HepG2 (cell line): ENCODE results near the gene KIF21B.

Experiments
- HDAC1 ChIP-seq: sonication (generic); formaldehyde crosslinking; IDR thresholded peaks from 2 replicates; pipeline ENCODE4 v1.5.1; 2020; ENCODE audit warnings: mild to moderate bottlenecking, missing genetic modification reagents
- KAT8 ChIP-seq: IDR thresholded peaks from 2 replicates; pipeline ENCODE4 v1.6.1; 2016; ENCODE audit warnings: missing genetic modification reagents, missing compliant biosample characterization
- PAF1 ChIP-seq: IDR thresholded peaks from 2 replicates; pipeline ENCODE4 v1.6.1; 2016; ENCODE audit warnings: missing genetic modification reagents, missing compliant biosample characterization

- TF ChIP-seq KAT8 (CRISPR knock-in tag) (no peak), PAF1 (CRISPR knock-in tag) (no peak), HDAC1 (no peak)
Measured at GRCh38 chr1:201013991-201014815, 9.3 kb downstream of the KIF21B start.
